Measurements from ENCODE around the gene HNF1B. TPM values are rescaled to one million over a fixed set of nuclear protein-coding genes. Genes with fewer than 3 reads are reported as not detected.

The HNF1B gene
- total RNA-seq, 2 donors from 2014 or later: 22.3 to 37.6 TPM

GRCh38 chr17:37700881-37701280 lies 44.0 kb downstream of the HNF1B start:
- Histone ChIP-seq H3K4me3 (no peak overlapping the region), H3K9me3 (no peaks in the 10 kb centered on the region), H3K27ac (peak overlapping the region in 2 of 4 donors; percentile 10 to 39), H3K27me3 (no peaks in the 10 kb centered on the region), H3K4me1 (peaks cover 34% of the 10 kb centered on the region), H3K36me3 (replicated peaks in 1 of 2; ENCODE audit: insufficient read depth in 1 of 2, low read depth in 2 of 2) (peaks cover 10 to 13% of the 10 kb centered on the region in 2 donors)
- intact Hi-C loops (cut with DNase I): loop anchor here (10.0 kb wide), 1 partner anchor 54 kb away; no protein-coding TSS in a partner anchor
- ATAC-seq (no peak), DNase-seq (no peak)
- whole genome bisulfite sequencing, 2 donors: 68 to 71% methylated on average over 6 of the region's 6 CpGs
- no peak for TF ChIP-seq POLR2A (IDR thresholded peaks at IDR 0.05)
- TF ChIP-seq CTCF (IDR thresholded peaks at IDR 0.05): no peak

- intact Hi-C loops (cut with DNase I): no loop called here
- H3K9me3 ChIP-seq: no peaks in the 10 kb centered on the region
- 75 to 78% methylated on average over 10 of the region's 10 CpGs for WGBS, 2 donors
- DNase-seq (no peak), ATAC-seq (no peak)
- TF ChIP-seq POLR2A (IDR thresholded peaks at IDR 0.05): no peak
- TF ChIP-seq CTCF (IDR thresholded peaks at IDR 0.05): no peak
- H3K27ac ChIP-seq: peak overlapping the region in 3 of 4 donors; percentile 36 to 66 (median 65)
- H3K4me1 ChIP-seq: peaks cover 34% of the 10 kb centered on the region
- H3K4me3 ChIP-seq: no peak overlapping the region
- no peaks in the 10 kb centered on the region for H3K27me3 ChIP-seq
- H3K36me3 ChIP-seq (replicated peaks in 1 of 2; ENCODE audit: insufficient read depth in 1 of 2, low read depth in 2 of 2): peaks cover 8 to 13% of the 10 kb centered on the region in 2 donors
Measured at GRCh38 chr17:37699285-37699973, 45.4 kb downstream of the HNF1B start.

GRCh38 chr17:37698911-37699255 lies 46.0 kb downstream of the HNF1B start:
- no peak for DNase-seq
- WGBS, 2 donors: 85% methylated on average over 2 to 4 of the region's 4 CpGs
- no peak for ATAC-seq
- TF ChIP-seq POLR2A (IDR thresholded peaks at IDR 0.05) (no peak), CTCF (IDR thresholded peaks at IDR 0.05) (no peak)
- Histone ChIP-seq H3K4me1 (peaks cover 34% of the 10 kb centered on the region), H3K36me3 (replicated peaks in 1 of 2; ENCODE audit: insufficient read depth in 1 of 2, low read depth in 2 of 2) (peaks cover 6 to 13% of the 10 kb centered on the region in 2 donors), H3K4me3 (no peak overlapping the region), H3K27me3 (no peaks in the 10 kb centered on the region), H3K27ac (peak overlapping the region; percentile 25 to 66 (median 50)), H3K9me3 (no peaks in the 10 kb centered on the region)
- intact Hi-C loops (cut with DNase I): no loop called here

GRCh38 chr17:37698132-37698910 lies 46.5 kb downstream of the HNF1B start:
- Histone ChIP-seq H3K36me3 (replicated peaks in 1 of 2; ENCODE audit: insufficient read depth in 1 of 2, low read depth in 2 of 2) (peaks cover 6 to 13% of the 10 kb centered on the region in 2 donors), H3K27me3 (no peaks in the 10 kb centered on the region), H3K4me1 (peaks cover 34% of the 10 kb centered on the region), H3K27ac (peak overlapping the region; percentile 25 to 66 (median 50)), H3K4me3 (no peak overlapping the region), H3K9me3 (no peaks in the 10 kb centered on the region)
- intact Hi-C loops (cut with DNase I): no loop called here
- 54 to 59% methylated on average over 5 of the region's 5 CpGs for WGBS, 2 donors
- DNase-seq (peak in 1 of 4 donors; percentile 35), ATAC-seq (peak; percentile 59)
- TF ChIP-seq POLR2A (IDR thresholded peaks at IDR 0.05): no peak
- no peak for TF ChIP-seq CTCF (IDR thresholded peaks at IDR 0.05)
